HCEC 1CT (cell line): Measurements from ENCODE around the gene ZNF468.
A peak's percentile ranks its signal among the peaks of the same experiment; 100 is the strongest.
"Not testable (repeated sequence)": the region's sequence is repeated elsewhere in the genome, so short reads cannot be mapped to it uniquely, and the experiment has no call there.

Experiments used
- DNase-seq: peaks from one replicate; pipeline ENCODE4 v3.0.0-alpha.2; 2017

Gene ZNF468

GRCh38 chr19:52857378-52858191 is at the start of gene ZNF468:
Gene ZNF468, minus strand, starts transcription at chr19:52857619. Its CDS starts 3,347 bp downstream, at chr19:52854272.
- DNase-seq: peak; percentile 50

GRCh38 chr19:52904052-52904780 is 46.8 kb upstream of the ZNF468 start:
- not testable (repeated sequence) for DNase-seq

- DNase-seq: no peak
These were observed 44.4 kb upstream of the ZNF468 start for GRCh38 chr19:52901842-52902241.

- DNase-seq: not testable (repeated sequence)
These were observed 41.2 kb upstream of the ZNF468 start for GRCh38 chr19:52898596-52898995.

- DNase-seq: no peak
These were observed 40.7 kb upstream of the ZNF468 start for GRCh38 chr19:52898101-52898500.

- peak; percentile 90 for DNase-seq
These were observed 39.9 kb upstream of the ZNF468 start, which contains the start of gene ZNF320 for GRCh38 chr19:52897138-52897935. Gene ZNF320, minus strand, starts transcription at chr19:52897635. Its CDS starts 7,380 bp downstream, at chr19:52890255.

- DNase-seq: peak; percentile 1
These were observed 39.2 kb upstream of the ZNF468 start for GRCh38 chr19:52896431-52897137.

- DNase-seq: no peak
These were observed 33.9 kb upstream of the ZNF468 start for GRCh38 chr19:52891336-52891735.

- no peak for DNase-seq
These were observed 32.5 kb upstream of the ZNF468 start for GRCh38 chr19:52889931-52890330.

- no peak for DNase-seq
These were observed 31.7 kb upstream of the ZNF468 start for GRCh38 chr19:52889076-52889475.

- no peak for DNase-seq
These were observed 23.5 kb upstream of the ZNF468 start for GRCh38 chr19:52880895-52881389.

GRCh38 chr19:52872996-52873395 is 15.6 kb upstream of the ZNF468 start:
- DNase-seq: not testable (repeated sequence)

GRCh38 chr19:52871466-52871865 is 14.0 kb upstream of the ZNF468 start:
- no peak for DNase-seq

GRCh38 chr19:52868031-52868430 is 10.6 kb upstream of the ZNF468 start:
- DNase-seq: not testable (repeated sequence)

GRCh38 chr19:52856540-52857377 is 660 bp downstream of the ZNF468 start:
- DNase-seq: not testable (repeated sequence)

- DNase-seq: not testable (repeated sequence)
These were observed 10.1 kb downstream of the ZNF468 start for GRCh38 chr19:52847352-52847751.

- not testable (repeated sequence) for DNase-seq
These were observed 16.5 kb downstream of the ZNF468 start for GRCh38 chr19:52840825-52841465.

GRCh38 chr19:52834289-52834688 is 23.1 kb downstream of the ZNF468 start:
- not testable (repeated sequence) for DNase-seq

- DNase-seq: not testable (repeated sequence)
These were observed 23.9 kb downstream of the ZNF468 start for GRCh38 chr19:52833541-52833940.

GRCh38 chr19:52829866-52830265 is 27.6 kb downstream of the ZNF468 start:
- not testable (repeated sequence) for DNase-seq

- DNase-seq: no peak
These were observed 31.7 kb downstream of the ZNF468 start for GRCh38 chr19:52825765-52826164.
